Activated CD4-positive, alpha-beta T cell treated with anti-CD3 and anti-CD28 coated beads, Interleukin-2, amount 50 U/mL, for 16 hours (primary cell): Measurements from ENCODE around the gene SEC22B.
"Not testable (repeated sequence)": the region's sequence is repeated elsewhere in the genome, so short reads cannot be mapped to it uniquely, and the experiment has no call there.

ENCODE experiments used
- DNase-seq: peaks from one replicate; pipeline ENCODE4 v3.0.0-alpha.2; 2020

The SEC22B gene

GRCh38 chr1:120112212-120112611 lies 64.1 kb downstream of the SEC22B start:
- DNase-seq = not testable (repeated sequence)

GRCh38 chr1:120111771-120112170 lies 64.5 kb downstream of the SEC22B start:
- not testable (repeated sequence) for DNase-seq

GRCh38 chr1:120111008-120111407 lies 65.3 kb downstream of the SEC22B start:
- DNase-seq = not testable (repeated sequence)

GRCh38 chr1:120109656-120110055 lies 66.7 kb downstream of the SEC22B start:
- DNase-seq = not testable (repeated sequence)

- DNase-seq = not testable (repeated sequence)
These were observed 67.1 kb downstream of the SEC22B start for GRCh38 chr1:120109180-120109579.

- DNase-seq = not testable (repeated sequence)
These were observed 71.0 kb downstream of the SEC22B start for GRCh38 chr1:120105288-120105687.

- DNase-seq = not testable (repeated sequence)
These were observed 72.6 kb downstream of the SEC22B start for GRCh38 chr1:120103768-120104167.

- not testable (repeated sequence) for DNase-seq
These were observed 74.7 kb downstream of the SEC22B start for GRCh38 chr1:120101593-120101992.
